Transverse colon (tissue), 4 donors: ENCODE results near the gene GRM8.

Experiments
- EP300 ChIP-seq: sonication (generic); formaldehyde crosslinking; IDR thresholded peaks from one replicate; pipeline ENCODE4 v1.6.1; 2017; ENCODE audit warnings: antibody characterized with exemption, low read depth
- POLR2A ChIP-seq: fragments of 450-650 bp; IDR thresholded peaks from one replicate; pipeline ENCODE4 v1.6.1; 2016; ENCODE audit warnings: antibody characterized with exemption, mild to moderate bottlenecking, moderate library complexity
- POLR2AphosphoS5 ChIP-seq, 3 donors: sonication (generic); formaldehyde crosslinking; IDR thresholded peaks; one replicate each; pipeline ENCODE4 v1.6.1; 2016; ENCODE audit warnings: antibody characterized with exemption in 3 of 3
- TF ChIP-seq, protein P1 (sequence below), 5 experiments: fragments of 200-600 bp in 3 of 5; fragments of 450-650 bp in 2 of 5; sonication (generic) in 3 of 5; IDR thresholded peaks; 1 replicate in 2 of 5; 2 replicates in 3 of 5; pipeline ENCODE4 v1.5.1; 2016 to 2017; ENCODE audit warnings: antibody characterized with exemption in 5 of 5, inconsistent platforms in 3 of 5, mild to moderate bottlenecking in 2 of 5, moderate library complexity in 1 of 5

DNA sequence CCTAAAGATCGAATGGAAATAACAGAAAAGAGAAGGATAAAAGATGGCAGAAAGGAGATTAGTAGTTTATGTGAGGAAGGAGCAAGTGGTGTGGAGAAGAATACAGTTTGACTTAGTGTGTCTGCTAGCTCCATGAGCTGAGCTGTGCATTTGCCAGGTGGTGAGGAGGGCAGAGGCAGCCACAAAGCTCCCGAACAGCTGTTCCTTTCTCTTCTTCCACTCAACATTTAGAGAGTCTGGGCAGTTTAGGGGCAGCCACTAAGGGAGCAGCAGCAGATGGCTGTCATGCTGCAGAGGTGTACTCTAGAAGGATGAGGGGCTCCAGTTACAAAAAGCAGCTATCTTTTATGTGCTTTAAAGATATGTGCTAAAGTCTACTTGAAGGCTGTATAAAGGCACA is 674.4 kb downstream of the GRM8 start:
- TF ChIP-seq, protein P1, sequence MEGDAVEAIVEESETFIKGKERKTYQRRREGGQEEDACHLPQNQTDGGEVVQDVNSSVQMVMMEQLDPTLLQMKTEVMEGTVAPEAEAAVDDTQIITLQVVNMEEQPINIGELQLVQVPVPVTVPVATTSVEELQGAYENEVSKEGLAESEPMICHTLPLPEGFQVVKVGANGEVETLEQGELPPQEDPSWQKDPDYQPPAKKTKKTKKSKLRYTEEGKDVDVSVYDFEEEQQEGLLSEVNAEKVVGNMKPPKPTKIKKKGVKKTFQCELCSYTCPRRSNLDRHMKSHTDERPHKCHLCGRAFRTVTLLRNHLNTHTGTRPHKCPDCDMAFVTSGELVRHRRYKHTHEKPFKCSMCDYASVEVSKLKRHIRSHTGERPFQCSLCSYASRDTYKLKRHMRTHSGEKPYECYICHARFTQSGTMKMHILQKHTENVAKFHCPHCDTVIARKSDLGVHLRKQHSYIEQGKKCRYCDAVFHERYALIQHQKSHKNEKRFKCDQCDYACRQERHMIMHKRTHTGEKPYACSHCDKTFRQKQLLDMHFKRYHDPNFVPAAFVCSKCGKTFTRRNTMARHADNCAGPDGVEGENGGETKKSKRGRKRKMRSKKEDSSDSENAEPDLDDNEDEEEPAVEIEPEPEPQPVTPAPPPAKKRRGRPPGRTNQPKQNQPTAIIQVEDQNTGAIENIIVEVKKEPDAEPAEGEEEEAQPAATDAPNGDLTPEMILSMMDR (IDR thresholded peaks at IDR 0.05), result no peak
- TF ChIP-seq POLR2A, result no peak
- no peak for TF ChIP-seq POLR2AphosphoS5 (IDR thresholded peaks at IDR 0.05)
- no peak for TF ChIP-seq EP300
